ENCODE data around the gene MDH2.
"Not testable (repeated sequence)": the region's sequence is repeated elsewhere in the genome, so short reads cannot be mapped to it uniquely, and the experiment has no call there.

MDH2 gene

DNA sequence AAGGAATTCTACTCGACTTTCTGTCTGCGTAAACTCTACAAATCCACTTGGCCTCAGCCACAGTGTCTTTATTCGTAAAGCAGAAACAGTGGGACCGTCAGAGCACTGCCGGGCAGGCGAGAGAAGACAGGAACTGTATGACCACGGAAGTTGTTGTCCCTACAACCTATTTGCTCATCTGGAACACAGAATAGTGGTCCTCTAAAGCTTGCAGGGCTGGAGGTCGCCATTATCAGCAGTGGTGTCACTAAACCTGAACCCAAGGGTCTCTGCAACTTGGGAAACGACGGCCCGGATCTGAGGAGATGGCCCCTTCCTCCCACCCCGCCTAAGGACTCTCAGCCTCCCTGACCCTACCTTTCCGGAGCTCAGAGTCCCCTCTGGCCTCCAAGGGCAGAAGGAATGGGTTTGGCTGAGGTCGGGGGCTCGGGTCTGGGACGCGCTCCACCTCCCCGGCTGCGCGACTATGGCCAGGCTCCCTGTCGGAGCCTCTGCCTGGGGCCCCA is 548 bp upstream of the MDH2 start:
- DNase-seq (ENCODE audit: low read depth): no peak

GRCh38 chr7:76048668-76048988 is 722 bp downstream of the MDH2 start:
- no peak for DNase-seq (ENCODE audit: low read depth)

- DNase-seq (ENCODE audit: low read depth): no peak
Measured at GRCh38 chr7:76049295-76049694, 1.4 kb downstream of the MDH2 start.

GRCh38 chr7:76050545-76050944 is 2.6 kb downstream of the MDH2 start:
- DNase-seq (ENCODE audit: low read depth): no peak

DNA sequence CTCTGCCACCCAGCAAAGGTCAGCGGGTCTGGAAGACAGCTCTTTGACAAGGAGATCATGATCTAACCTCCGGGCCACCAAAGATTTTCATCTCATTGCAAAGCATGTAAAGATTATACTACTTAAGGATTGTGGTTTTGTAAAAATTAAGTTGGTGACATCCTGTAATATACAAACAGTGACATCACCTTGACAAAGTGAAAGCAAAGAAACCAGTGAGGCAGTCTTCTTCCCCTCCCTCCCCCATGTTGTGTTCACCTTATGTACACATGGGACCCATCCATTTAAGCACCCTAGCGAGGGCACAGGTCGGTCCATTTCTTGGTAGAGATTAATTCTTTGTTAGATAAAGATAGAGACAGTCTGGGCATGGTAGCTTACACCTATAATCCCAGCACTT is 3.9 kb downstream of the MDH2 start:
- no peak for DNase-seq (ENCODE audit: low read depth)

DNA sequence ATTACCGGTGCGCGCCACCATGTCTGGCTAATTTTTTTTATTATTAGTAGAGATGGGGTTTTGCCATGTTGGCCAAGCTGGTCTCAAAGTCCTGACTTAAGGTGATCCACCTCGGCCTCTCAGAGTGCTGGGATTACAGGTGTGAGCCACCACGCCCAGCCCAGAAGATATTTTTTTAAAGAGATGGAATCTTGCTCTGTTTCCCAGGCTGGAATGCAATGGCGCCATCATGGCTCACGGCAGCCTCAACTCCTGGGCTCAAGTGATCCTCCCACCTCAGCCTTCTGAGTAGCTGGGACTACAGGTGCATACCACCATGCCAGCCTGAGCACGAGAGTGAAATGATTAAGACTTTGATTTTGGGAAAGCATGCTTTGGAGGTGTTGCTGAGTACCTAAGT is 4.8 kb downstream of the MDH2 start:
- not testable (repeated sequence) for DNase-seq (ENCODE audit: low read depth)

- no peak for DNase-seq (ENCODE audit: low read depth)
Measured at GRCh38 chr7:76053461-76053860, 5.6 kb downstream of the MDH2 start.

- peak; percentile 93 for DNase-seq (ENCODE audit: low read depth)
Measured at GRCh38 chr7:76054123-76055120, 6.5 kb downstream of the MDH2 start.

DNA sequence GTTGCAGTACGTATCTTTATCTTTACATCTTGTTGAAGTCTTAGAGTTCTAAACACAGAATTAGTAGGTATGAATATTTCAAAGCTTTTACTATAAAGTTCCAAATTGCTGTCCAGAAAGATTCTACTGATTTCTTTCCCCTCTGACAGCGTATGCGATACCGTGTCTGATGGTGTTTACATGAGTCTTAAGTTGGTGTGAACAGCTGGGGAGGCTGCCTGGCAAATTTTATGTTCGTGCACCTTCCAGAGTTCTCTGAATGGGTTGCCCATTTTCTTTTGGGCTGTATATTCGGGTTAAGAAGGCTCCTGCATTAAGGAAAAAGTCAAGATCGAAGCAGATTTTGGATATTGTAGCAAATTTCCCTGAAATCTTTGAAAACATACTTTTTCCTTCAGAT is 8.3 kb downstream of the MDH2 start:
- DNase-seq (ENCODE audit: low read depth): no peak

DNA sequence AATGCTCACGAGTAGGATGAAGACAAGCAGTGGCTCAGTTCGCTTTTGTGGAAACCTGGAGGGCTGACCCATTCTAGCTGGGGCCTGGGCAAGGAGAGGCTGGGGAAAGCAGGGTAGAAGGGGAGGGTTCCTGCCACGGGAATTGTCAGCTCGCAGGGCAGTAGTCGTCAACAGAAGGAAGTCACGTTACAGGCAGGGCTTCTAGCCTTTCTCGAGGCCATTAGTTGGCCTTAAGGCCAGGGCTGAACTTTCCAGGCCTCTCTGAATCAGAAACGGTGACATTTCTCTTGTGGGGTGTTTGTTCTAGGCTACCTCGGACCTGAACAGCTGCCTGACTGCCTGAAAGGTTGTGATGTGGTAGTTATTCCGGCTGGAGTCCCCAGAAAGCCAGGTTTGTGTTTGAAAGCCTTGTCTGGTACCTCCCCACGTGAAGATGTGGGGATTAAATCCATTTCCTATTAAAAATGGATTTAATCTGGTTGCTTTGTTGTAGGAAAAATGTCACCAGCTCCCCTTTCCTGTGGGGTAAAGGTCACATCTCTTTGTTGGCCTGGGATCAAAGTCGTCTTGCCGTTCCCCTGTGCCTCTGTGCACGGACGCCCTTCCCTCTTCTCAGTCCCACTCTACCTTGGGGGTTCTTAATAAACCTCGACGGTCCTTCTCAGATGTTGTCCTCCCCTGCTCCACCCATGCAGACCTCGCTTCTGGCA is 9.4 kb downstream of the MDH2 start:
- no peak for DNase-seq (ENCODE audit: low read depth)

- DNase-seq (ENCODE audit: low read depth): no peak
Measured at GRCh38 chr7:76057813-76058145, 9.9 kb downstream of the MDH2 start.

- DNase-seq (ENCODE audit: low read depth): not testable (repeated sequence)
Measured at GRCh38 chr7:76058745-76059144, 10.8 kb downstream of the MDH2 start.

DNA sequence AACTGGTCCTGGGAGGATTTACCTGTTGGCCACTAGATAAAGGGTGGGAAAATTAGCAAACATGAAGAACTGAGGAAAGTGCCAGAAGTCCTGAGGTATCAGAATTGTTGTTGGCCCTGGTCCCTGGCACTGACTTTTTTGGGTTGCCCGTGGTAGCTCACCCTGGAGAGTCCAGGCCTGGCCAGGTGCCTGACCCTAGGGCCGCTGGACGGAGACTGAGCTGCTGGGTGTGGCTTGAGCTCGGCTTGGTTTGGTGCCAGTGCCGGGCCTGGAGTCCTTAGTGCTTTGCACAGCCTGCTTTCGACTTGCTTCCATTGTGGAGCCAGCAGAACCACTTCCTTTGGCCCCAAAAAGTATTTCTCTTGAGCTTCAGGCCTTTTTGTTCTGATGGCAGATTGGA is 12.9 kb downstream of the MDH2 start:
- DNase-seq (ENCODE audit: low read depth): no peak

- no peak for DNase-seq (ENCODE audit: low read depth)
Measured at GRCh38 chr7:76062254-76062653, 14.3 kb downstream of the MDH2 start.

DNA sequence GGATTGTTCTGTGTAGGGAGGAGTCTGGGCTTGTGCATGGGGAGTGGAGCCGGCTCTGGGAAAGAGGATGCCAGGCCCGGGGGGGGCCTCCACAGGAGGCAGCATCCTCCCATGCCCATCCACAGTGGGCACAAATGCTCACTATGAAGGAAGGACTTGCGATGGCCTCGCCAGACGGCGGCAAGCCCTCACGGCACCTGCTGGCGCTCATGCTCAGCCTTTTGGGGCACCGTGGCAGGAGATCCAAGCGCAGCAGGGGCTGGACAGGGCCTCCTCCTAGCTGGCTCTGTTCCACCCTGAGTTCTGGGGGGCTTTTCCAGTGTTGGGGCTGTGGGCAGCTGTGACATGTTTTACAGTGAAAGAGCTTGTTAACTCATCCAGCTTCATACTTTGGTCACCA is 15.2 kb downstream of the MDH2 start:
- no peak for DNase-seq (ENCODE audit: low read depth)

GRCh38 chr7:76063525-76063924 is 15.6 kb downstream of the MDH2 start:
- no peak for DNase-seq (ENCODE audit: low read depth)

GRCh38 chr7:76064208-76064970 is 16.5 kb downstream of the MDH2 start:
- DNase-seq (ENCODE audit: low read depth): no peak

GRCh38 chr7:76065016-76065612 is 17.2 kb downstream of the MDH2 start:
- no peak for DNase-seq (ENCODE audit: low read depth)

DNA sequence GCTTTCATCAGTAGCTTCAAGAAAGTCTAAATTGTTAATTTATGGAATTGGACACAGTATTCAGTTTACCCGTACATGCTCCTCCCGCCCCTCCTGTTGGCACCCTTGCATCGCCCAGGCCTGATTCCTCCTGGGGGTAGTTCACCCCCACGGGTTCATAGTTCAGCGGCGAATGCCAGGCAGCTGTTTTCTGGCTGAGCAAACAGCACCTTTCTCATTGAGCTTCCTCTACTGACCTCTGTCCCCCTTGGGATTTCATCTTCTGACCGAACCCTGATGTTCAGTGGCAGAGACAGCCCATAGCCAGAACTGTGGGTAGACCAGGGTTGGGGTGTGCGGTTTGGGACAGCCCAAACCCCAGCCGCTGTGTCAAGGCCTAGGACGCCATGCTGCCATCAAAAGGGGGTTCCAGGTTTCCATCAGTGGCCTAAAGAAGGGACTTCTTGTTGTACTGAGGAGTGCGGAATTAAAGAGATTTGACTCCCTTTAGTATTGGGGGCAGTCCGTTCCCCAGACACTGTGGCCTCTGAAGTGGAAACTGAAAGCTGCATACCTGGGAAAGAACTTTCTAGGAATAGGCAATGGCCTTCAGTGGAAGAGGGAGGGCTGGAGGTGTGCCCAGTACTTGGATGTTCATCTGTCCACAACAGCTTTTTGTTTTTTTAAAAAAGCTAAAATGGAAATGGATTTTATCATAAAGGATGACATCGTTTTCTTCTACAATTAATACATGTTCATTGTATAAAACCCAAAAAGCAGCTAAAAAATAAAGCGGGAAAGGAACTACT is 19.0 kb downstream of the MDH2 start:
- DNase-seq (ENCODE audit: low read depth): no peak

DNA sequence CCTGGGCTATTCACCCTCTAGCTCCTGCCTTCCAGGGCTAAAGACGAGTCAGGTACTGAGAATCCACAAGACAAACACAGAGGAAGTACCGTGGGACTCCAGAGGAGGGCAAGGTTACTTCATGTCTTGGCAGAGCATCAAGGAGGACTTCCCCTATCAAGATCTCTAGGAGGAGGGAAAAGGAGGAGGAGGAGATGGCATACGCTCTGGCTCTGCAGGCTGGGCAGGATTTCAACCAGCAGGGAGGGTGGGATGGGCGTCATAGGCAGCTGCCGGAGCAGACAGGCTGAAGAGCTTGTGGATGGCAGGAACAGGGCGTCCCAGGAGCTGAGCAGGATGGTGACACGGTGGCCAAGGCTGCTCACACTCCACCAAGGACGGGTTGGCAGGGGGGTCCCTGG is 21.3 kb downstream of the MDH2 start:
- peak; percentile 99 for DNase-seq (ENCODE audit: low read depth)
